ENCODE data around the gene A1BG.

The A1BG gene

GRCh38 chr19:58393725-58394033 lies 40.4 kb upstream of the A1BG start:
- no peaks in the 10 kb centered on the region for H3K27me3 ChIP-seq (ENCODE audit: insufficient read depth, low read length, poor library complexity, severe bottlenecking)
- H3K36me3 ChIP-seq (ENCODE audit: insufficient read depth, low read length), result peaks cover 33% of the 10 kb centered on the region; the same call in 1 of the 2 replicates
- H3F3A ChIP-seq (ENCODE audit: low read depth), result no peaks in the 10 kb centered on the region
- H3K79me2 ChIP-seq (ENCODE audit: insufficient read depth, low read length), result peaks cover 41% of the 10 kb centered on the region
- H2AFZ ChIP-seq (ENCODE audit: low read length), result no peak overlapping the region
- no peak overlapping the region for H3K4me3 ChIP-seq (ENCODE audit: low read length, poor library complexity, severe bottlenecking)
- H3K4me2 ChIP-seq (ENCODE audit: low read depth, low read length, poor library complexity, severe bottlenecking), result no peak overlapping the region
- peaks cover 34% of the 10 kb centered on the region for H4K20me1 ChIP-seq (ENCODE audit: insufficient read depth, low read length, poor library complexity, severe bottlenecking)
- H3K9me2 ChIP-seq (replicated peaks; ENCODE audit: low read depth, low read length), result no peaks in the 10 kb centered on the region
- no peak overlapping the region for H3K9ac ChIP-seq (ENCODE audit: low read depth, low read length, poor library complexity, severe bottlenecking)
- TF ChIP-seq EZH2phosphoT487 (IDR thresholded peaks at IDR 0.05; ENCODE audit: borderline replicate concordance) (no peak), CTCF (conservative IDR thresholded peaks at IDR 0.05; ENCODE audit: low read length) (no peak)
- no peaks in the 10 kb centered on the region for H3K9me3 ChIP-seq (ENCODE audit: insufficient read depth, low read depth, low read length)
- peaks cover 9% of the 10 kb centered on the region for H3K4me1 ChIP-seq (ENCODE audit: insufficient read depth, low read length, poor library complexity, severe bottlenecking)

- Histone ChIP-seq H3K9ac (ENCODE audit: low read depth, low read length, poor library complexity, severe bottlenecking) (no peak overlapping the region), H3K4me2 (ENCODE audit: low read depth, low read length, poor library complexity, severe bottlenecking) (no peak overlapping the region), H3K9me2 (replicated peaks; ENCODE audit: low read depth, low read length) (no peaks in the 10 kb centered on the region), H3K79me2 (ENCODE audit: insufficient read depth, low read length) (peaks cover 46% of the 10 kb centered on the region), H2AFZ (ENCODE audit: low read length) (no peak overlapping the region), H3K4me1 (ENCODE audit: insufficient read depth, low read length, poor library complexity, severe bottlenecking) (peaks cover 12% of the 10 kb centered on the region), H3K36me3 (ENCODE audit: insufficient read depth, low read length) (peaks cover 33% of the 10 kb centered on the region; the same call in 1 of the 2 replicates), H3K4me3 (ENCODE audit: low read length, poor library complexity, severe bottlenecking) (no peak overlapping the region), H3K27me3 (ENCODE audit: insufficient read depth, low read length, poor library complexity, severe bottlenecking) (no peaks in the 10 kb centered on the region), H4K20me1 (ENCODE audit: insufficient read depth, low read length, poor library complexity, severe bottlenecking) (peaks cover 40% of the 10 kb centered on the region), H3F3A (ENCODE audit: low read depth) (no peaks in the 10 kb centered on the region), H3K9me3 (ENCODE audit: insufficient read depth, low read depth, low read length) (no peaks in the 10 kb centered on the region)
- TF ChIP-seq CTCF (conservative IDR thresholded peaks at IDR 0.05; ENCODE audit: low read length) (no peak), EZH2phosphoT487 (IDR thresholded peaks at IDR 0.05; ENCODE audit: borderline replicate concordance) (no peak)
These were observed 39.8 kb upstream of the A1BG start for GRCh38 chr19:58392945-58393724.

GRCh38 chr19:58388175-58388526 lies 34.9 kb upstream of the A1BG start:
- H3K36me3 ChIP-seq (ENCODE audit: insufficient read depth, low read length), result peaks cover 11% of the 10 kb centered on the region; the same call in 1 of the 2 replicates
- H3K9me2 ChIP-seq (replicated peaks; ENCODE audit: low read depth, low read length), result no peaks in the 10 kb centered on the region
- H3F3A ChIP-seq (ENCODE audit: low read depth), result no peaks in the 10 kb centered on the region
- H3K4me1 ChIP-seq (ENCODE audit: insufficient read depth, low read length, poor library complexity, severe bottlenecking), result peaks cover 28% of the 10 kb centered on the region
- H3K79me2 ChIP-seq (ENCODE audit: insufficient read depth, low read length), result peaks cover 74% of the 10 kb centered on the region
- no peaks in the 10 kb centered on the region for H3K27me3 ChIP-seq (ENCODE audit: insufficient read depth, low read length, poor library complexity, severe bottlenecking)
- peaks cover 41% of the 10 kb centered on the region for H4K20me1 ChIP-seq (ENCODE audit: insufficient read depth, low read length, poor library complexity, severe bottlenecking)
- peak overlapping the region; percentile 96 for H3K4me3 ChIP-seq (ENCODE audit: low read length, poor library complexity, severe bottlenecking)
- TF ChIP-seq CTCF (conservative IDR thresholded peaks at IDR 0.05; ENCODE audit: low read length) (no peak), EZH2phosphoT487 (IDR thresholded peaks at IDR 0.05; ENCODE audit: borderline replicate concordance) (no peak)
- peak overlapping the region; percentile 99 for H3K4me2 ChIP-seq (ENCODE audit: low read depth, low read length, poor library complexity, severe bottlenecking)
- H3K9ac ChIP-seq (ENCODE audit: low read depth, low read length, poor library complexity, severe bottlenecking), result peak overlapping the region; percentile 81
- no peaks in the 10 kb centered on the region for H3K9me3 ChIP-seq (ENCODE audit: insufficient read depth, low read depth, low read length)
- no peak overlapping the region for H2AFZ ChIP-seq (ENCODE audit: low read length)

All from Loucy (cell line).